Ovary (tissue), 3 donors: ENCODE results near the gene NUMBL.

ENCODE experiments used
- POLR2A ChIP-seq: fragments of 450-650 bp; IDR thresholded peaks from one replicate; pipeline ENCODE4 v1.6.1; 2017; ENCODE audit warnings: antibody characterized with exemption, mild to moderate bottlenecking, moderate library complexity
- TF ChIP-seq, protein P1 (sequence below), 3 donors: fragments of 450-650 bp in 2 of 3; fragments of 200-600 bp in 1 of 3; IDR thresholded peaks; one replicate each; pipeline versions ENCODE4 v1.5.1 to v1.8.0; 2016 to 2022; ENCODE audit warnings: antibody characterized with exemption in 3 of 3, mild to moderate bottlenecking in 1 of 3
- donor health status: DM: no; HTN: no; CAD: no.

DNA sequence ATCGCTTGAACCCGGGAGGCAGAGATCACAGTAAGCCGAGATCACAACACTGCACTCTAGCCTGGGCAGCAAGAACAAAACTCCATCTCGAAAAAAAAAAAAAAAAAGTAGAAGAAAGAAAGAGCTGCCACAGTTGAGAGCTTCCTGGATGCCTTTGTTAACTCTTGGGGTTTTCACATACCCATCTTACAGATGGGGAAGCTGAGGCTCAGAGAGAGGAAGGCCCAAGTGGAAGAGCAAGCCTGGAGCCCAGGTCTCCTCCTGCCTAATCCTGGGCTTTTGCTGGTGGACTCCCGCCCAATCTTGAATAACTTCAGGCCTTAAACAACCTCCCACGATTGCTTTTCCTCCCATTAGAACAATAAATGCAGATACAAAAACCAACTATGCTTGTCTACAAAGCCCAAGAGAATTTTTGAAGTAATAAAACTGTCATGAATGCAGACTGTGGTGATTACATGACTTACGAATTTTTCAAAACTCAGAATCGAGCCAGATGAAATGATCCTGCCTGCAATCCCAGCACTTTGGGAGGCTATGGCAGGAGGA lies 47.6 kb downstream of the NUMBL start:
- TF ChIP-seq, protein P1, sequence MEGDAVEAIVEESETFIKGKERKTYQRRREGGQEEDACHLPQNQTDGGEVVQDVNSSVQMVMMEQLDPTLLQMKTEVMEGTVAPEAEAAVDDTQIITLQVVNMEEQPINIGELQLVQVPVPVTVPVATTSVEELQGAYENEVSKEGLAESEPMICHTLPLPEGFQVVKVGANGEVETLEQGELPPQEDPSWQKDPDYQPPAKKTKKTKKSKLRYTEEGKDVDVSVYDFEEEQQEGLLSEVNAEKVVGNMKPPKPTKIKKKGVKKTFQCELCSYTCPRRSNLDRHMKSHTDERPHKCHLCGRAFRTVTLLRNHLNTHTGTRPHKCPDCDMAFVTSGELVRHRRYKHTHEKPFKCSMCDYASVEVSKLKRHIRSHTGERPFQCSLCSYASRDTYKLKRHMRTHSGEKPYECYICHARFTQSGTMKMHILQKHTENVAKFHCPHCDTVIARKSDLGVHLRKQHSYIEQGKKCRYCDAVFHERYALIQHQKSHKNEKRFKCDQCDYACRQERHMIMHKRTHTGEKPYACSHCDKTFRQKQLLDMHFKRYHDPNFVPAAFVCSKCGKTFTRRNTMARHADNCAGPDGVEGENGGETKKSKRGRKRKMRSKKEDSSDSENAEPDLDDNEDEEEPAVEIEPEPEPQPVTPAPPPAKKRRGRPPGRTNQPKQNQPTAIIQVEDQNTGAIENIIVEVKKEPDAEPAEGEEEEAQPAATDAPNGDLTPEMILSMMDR (IDR thresholded peaks at IDR 0.05) = no peak
- no peak for TF ChIP-seq POLR2A
